CD8-positive, alpha-beta memory T cell (primary cell): ENCODE results near the gene MMGT1. TPM values are rescaled to one million over a fixed set of nuclear protein-coding genes. Genes with fewer than 3 reads are reported as not detected.

ENCODE experiments used
- CTCF ChIA-PET: fragments of 350-600 bp; sonication (Branson Sonifier 250); formaldehyde crosslinking; loops from one replicate; lab custom pipeline; 2021; ENCODE audit warnings: antibody characterized with exemption; lab: Charles Lee
- POLR2A ChIA-PET: fragments of 350-600 bp; sonication (Branson Sonifier 250); formaldehyde crosslinking; loops from one replicate; lab custom pipeline; 2021; ENCODE audit warnings: antibody characterized with exemption; lab: Charles Lee
- DNase-seq, 5 donors: peaks; one replicate each; pipeline versions ENCODE4 v3.0.0 to v3.0.0-alpha.2; 2020 to 2022; ENCODE audit warnings: mixed read lengths in 1 of 5
- H3K27ac ChIP-seq: one replicate; pipeline ENCODE4 v1.7.0; 2013; ENCODE audit warnings: low read depth, mild to moderate bottlenecking, low read length, moderate library complexity
- H3K27me3 ChIP-seq: 2 replicates; pipeline ENCODE4 v1.7.0; 2013; ENCODE audit warnings: low read length, mild to moderate bottlenecking; ENCODE audit not compliant: insufficient read depth, poor library complexity, severe bottlenecking
- H3K36me3 ChIP-seq: 2 replicates; pipeline ENCODE4 v1.7.0; 2013; ENCODE audit warnings: mild to moderate bottlenecking, low read length, moderate library complexity; ENCODE audit not compliant: insufficient read depth
- H3K4me1 ChIP-seq: 2 replicates; pipeline ENCODE4 v1.7.0; 2013; ENCODE audit warnings: mild to moderate bottlenecking, low read length, moderate library complexity; ENCODE audit not compliant: insufficient read depth
- H3K4me3 ChIP-seq: 2 replicates; pipeline ENCODE4 v1.7.0; 2013; ENCODE audit warnings: mild to moderate bottlenecking, low read length
- H3K9me3 ChIP-seq: 2 replicates; pipeline ENCODE4 v1.7.0; 2013; ENCODE audit warnings: mild to moderate bottlenecking, low read length
- H3K27ac Mint-ChIP-seq, 8 donors: one replicate each; pipeline ENCODE4 v1.8.0; 2020 to 2021; ENCODE audit warnings: mixed read lengths in 8 of 8, mild to moderate bottlenecking in 6 of 8, inconsistent platforms in 3 of 8, moderate library complexity in 3 of 8
- H3K27me3 Mint-ChIP-seq, 2 donors: one replicate each; pipeline ENCODE4 v1.8.0; 2020 to 2021; ENCODE audit warnings: mixed read lengths in 2 of 2, mild to moderate bottlenecking in 1 of 2, moderate library complexity in 1 of 2
- H3K36me3 Mint-ChIP-seq, 3 donors: one replicate each; pipeline ENCODE4 v1.8.0; 2020 to 2021; ENCODE audit warnings: mixed read lengths in 3 of 3, inconsistent platforms in 1 of 3, mild to moderate bottlenecking in 1 of 3
- H3K4me1 Mint-ChIP-seq, 3 donors: one replicate each; pipeline ENCODE4 v1.8.0; 2020 to 2021; ENCODE audit warnings: mixed read lengths in 3 of 3, inconsistent platforms in 1 of 3, mild to moderate bottlenecking in 1 of 3
- H3K4me3 Mint-ChIP-seq, 7 donors: one replicate each; pipeline ENCODE4 v1.8.0; 2020 to 2021; ENCODE audit warnings: mixed read lengths in 7 of 7, mild to moderate bottlenecking in 6 of 7, moderate library complexity in 4 of 7, inconsistent platforms in 2 of 7
- H3K9me3 Mint-ChIP-seq, 5 donors: one replicate each; pipeline ENCODE4 v1.8.0; 2020 to 2022; ENCODE audit warnings: mixed read lengths in 5 of 5, mild to moderate bottlenecking in 3 of 5, moderate library complexity in 2 of 5, inconsistent platforms in 1 of 5
- polyA plus RNA-seq: library from polyadenylated mRNA; unstranded; fragments of 300-500 nt; fragmentation: Illumina TruSeq; gene quantifications from one replicate; pipeline ENCODE4 v1.2.3, GENCODE V29; 2021
- total RNA-seq, 2 experiments: library from RNA; stranded (reverse); gene quantifications; one replicate each; pipeline ENCODE4 v1.2.3, GENCODE V29; 2021

Gene MMGT1
- total RNA-seq (10 to 100 TPM; 27.6 to 28.4 TPM), polyA plus RNA-seq (8.2 TPM)

- Histone ChIP-seq H3K4me1 (peaks cover 17% of the 10 kb centered on the region), H3K36me3 (no peaks in the 10 kb centered on the region), H3K27ac (peak within 1 kb of the TSS; percentile 79), H3K9me3 (no peaks in the 10 kb centered on the region), H3K27me3 (no peaks in the 10 kb centered on the region), H3K4me3 (peak within 1 kb of the TSS; percentile 73)
- peaks cover 26 to 59% (median 44%) of the 10 kb centered on the region in 3 donors for H3K4me1 Mint-ChIP-seq
- DNase-seq, result peak; percentile 69 to 88 (median 80)
- peak within 1 kb of the TSS; percentile 95 to 99 (median 99) for H3K27ac Mint-ChIP-seq
- ChIA-PET CTCF (interaction anchor here (1.0 kb wide), 1 partner anchor 54 kb away, joined by 3 read pairs; no protein-coding TSS in a partner anchor), POLR2A (interaction anchor here (0.8 kb wide), 2 partner anchors 11 to 523 kb away, joined by 3 to 4 read pairs; partner anchors contain the start of gene SLC9A6)
- H3K4me3 Mint-ChIP-seq, result peak within 1 kb of the TSS; percentile 95 to 99 (median 98)
- H3K36me3 Mint-ChIP-seq, result peaks cover 0 to 8% (median 0%) of the 10 kb centered on the region in 3 donors
- no peaks in the 10 kb centered on the region for H3K9me3 Mint-ChIP-seq
- H3K27me3 Mint-ChIP-seq, result peaks cover 0 to 3% of the 10 kb centered on the region in 2 donors
These were observed at the start of gene MMGT1 for GRCh38 chrX:135973548-135974278. TSS of gene MMGT1 (minus strand) at chrX:135973988. CDS start at chrX:135973675, 313 bp downstream.

DNA sequence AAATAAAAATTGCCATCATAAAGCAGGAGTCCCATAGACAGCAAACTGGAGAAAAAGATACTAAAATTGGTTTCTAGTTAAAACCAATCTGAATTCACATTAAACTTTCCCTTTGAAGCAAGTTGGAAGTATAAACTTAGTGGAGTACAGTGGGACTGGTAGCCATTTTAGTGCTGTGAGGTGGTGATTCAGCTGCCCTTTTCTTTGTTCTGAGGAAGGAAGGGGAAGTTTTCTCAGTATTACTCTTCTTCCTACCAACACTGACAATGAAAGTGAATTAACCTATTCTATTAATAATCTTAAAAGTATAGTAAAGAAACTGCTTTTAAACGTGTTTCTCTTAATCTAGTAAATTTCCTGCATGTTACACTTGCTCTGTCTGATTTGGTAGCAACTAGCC is 48.1 kb upstream of the MMGT1 start:
- Histone ChIP-seq H3K27me3 (no peaks in the 10 kb centered on the region), H3K4me3 (no peak overlapping the region), H3K4me1 (no peaks in the 10 kb centered on the region), H3K36me3 (no peaks in the 10 kb centered on the region), H3K27ac (no peak overlapping the region), H3K9me3 (no peaks in the 10 kb centered on the region)
- POLR2A ChIA-PET, result no interaction called here
- CTCF ChIA-PET, result no interaction called here
- Mint-ChIP-seq H3K36me3 (peaks cover 0 to 59% (median 10%) of the 10 kb centered on the region in 3 donors), H3K4me3 (no peak overlapping the region), H3K27me3 (peaks cover 0 to 1% of the 10 kb centered on the region in 2 donors), H3K4me1 (no peaks in the 10 kb centered on the region), H3K9me3 (no peaks in the 10 kb centered on the region), H3K27ac (no peak overlapping the region)
- DNase-seq, result no peak

DNA sequence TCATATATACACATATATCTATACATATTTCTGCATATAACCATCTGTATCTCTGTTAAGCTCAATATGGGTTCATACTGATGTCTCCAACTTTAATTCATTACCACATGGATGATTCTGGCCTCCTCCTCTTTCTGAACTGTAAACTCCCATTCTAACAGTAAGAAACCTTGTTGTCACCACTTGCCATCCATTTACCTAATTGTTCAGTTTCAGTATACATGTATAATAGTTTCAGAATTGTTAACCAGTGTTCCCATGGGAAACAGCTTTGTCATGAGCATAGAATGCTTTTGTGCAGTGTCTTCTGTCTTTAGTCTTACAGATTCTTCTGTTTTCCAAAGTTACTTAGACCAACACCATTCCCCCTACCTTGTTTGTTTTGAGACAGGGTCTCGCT is 47.4 kb upstream of the MMGT1 start:
- no peak overlapping the region for H3K27ac Mint-ChIP-seq
- H3K36me3 Mint-ChIP-seq, result peaks cover 0 to 60% (median 10%) of the 10 kb centered on the region in 3 donors

DNA sequence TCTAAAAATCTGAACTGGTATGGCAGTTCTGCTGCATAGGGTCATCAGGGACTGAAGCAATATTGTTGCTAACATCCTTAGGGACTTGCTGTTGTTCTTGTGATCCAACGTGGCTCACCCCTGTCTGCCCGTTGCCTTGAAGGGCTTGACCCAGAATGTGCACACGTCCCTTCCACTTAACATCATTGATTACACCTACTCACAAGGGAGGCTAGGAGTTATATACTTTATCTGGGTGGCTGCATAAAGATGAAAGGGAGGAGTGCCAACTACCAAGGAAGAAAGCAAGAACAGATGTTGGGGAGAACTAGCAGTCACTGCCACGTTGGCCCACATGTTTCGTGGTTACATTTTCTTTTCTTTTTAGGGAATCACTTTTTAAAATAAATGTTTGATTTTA is 45.4 kb upstream of the MMGT1 start:
- H3K9me3 Mint-ChIP-seq, result no peaks in the 10 kb centered on the region
- CTCF ChIA-PET, result no interaction called here
- H3K27me3 ChIP-seq, result no peaks in the 10 kb centered on the region
- H3K27me3 Mint-ChIP-seq, result peaks cover 0 to 1% of the 10 kb centered on the region in 2 donors
- H3K36me3 Mint-ChIP-seq, result peaks cover 0 to 60% (median 11%) of the 10 kb centered on the region in 3 donors
- no peak overlapping the region for H3K4me3 Mint-ChIP-seq
- no peak overlapping the region for H3K27ac ChIP-seq
- POLR2A ChIA-PET, result no interaction called here
- H3K4me1 ChIP-seq, result no peaks in the 10 kb centered on the region
- H3K4me1 Mint-ChIP-seq, result no peaks in the 10 kb centered on the region
- no peaks in the 10 kb centered on the region for H3K9me3 ChIP-seq
- no peak overlapping the region for H3K27ac Mint-ChIP-seq
- H3K36me3 ChIP-seq, result no peaks in the 10 kb centered on the region
- no peak for DNase-seq
- no peak overlapping the region for H3K4me3 ChIP-seq

More for the DNA sequence above, 47.4 kb upstream of the MMGT1 start:
- Histone ChIP-seq H3K4me1 (no peaks in the 10 kb centered on the region), H3K27ac (no peak overlapping the region), H3K4me3 (no peak overlapping the region), H3K36me3 (no peaks in the 10 kb centered on the region), H3K27me3 (no peaks in the 10 kb centered on the region), H3K9me3 (no peaks in the 10 kb centered on the region)
- Mint-ChIP-seq H3K27me3 (peaks cover 0 to 1% of the 10 kb centered on the region in 2 donors), H3K9me3 (no peaks in the 10 kb centered on the region), H3K4me3 (no peak overlapping the region), H3K4me1 (no peaks in the 10 kb centered on the region)
- CTCF ChIA-PET, result no interaction called here
- POLR2A ChIA-PET, result interaction anchor here (0.5 kb wide), 1 partner anchor 1642 kb away, joined by 4 read pairs; no protein-coding TSS in a partner anchor
- DNase-seq, result no peak

- peaks cover 0 to 72% (median 10%) of the 10 kb centered on the region in 3 donors for H3K36me3 Mint-ChIP-seq
- Histone ChIP-seq H3K27ac (no peak overlapping the region), H3K36me3 (no peaks in the 10 kb centered on the region), H3K4me3 (no peak overlapping the region), H3K9me3 (no peaks in the 10 kb centered on the region), H3K4me1 (no peaks in the 10 kb centered on the region), H3K27me3 (no peaks in the 10 kb centered on the region)
- H3K4me1 Mint-ChIP-seq, result no peaks in the 10 kb centered on the region
- DNase-seq, result no peak
- ChIA-PET POLR2A (no interaction called here), CTCF (no interaction called here)
- no peak overlapping the region for H3K4me3 Mint-ChIP-seq
- peaks cover 0 to 9% of the 10 kb centered on the region in 2 donors for H3K27me3 Mint-ChIP-seq
- no peak overlapping the region for H3K27ac Mint-ChIP-seq
- no peaks in the 10 kb centered on the region for H3K9me3 Mint-ChIP-seq
These were observed 43.1 kb upstream of the MMGT1 start for GRCh38 chrX:136016881-136017280.

DNA sequence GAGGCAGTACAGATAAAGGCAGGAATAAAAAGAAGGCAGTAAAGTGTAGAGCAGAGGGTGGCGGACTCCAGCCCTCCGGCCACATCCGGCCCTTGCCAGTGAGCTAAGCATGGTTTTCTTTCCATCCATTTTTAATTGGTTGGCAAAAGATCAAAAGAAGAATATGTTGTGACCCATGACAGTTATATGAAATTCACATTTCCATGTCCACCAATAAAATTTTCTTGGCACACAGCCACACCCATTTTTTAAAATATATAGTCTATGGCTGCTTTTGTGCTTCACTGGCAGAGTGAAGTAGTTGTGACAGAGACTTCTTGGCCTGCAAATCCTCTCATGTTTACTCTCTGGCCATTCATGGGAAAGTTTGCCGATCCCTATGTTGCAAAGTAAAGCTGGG is 41.2 kb upstream of the MMGT1 start:
- Histone ChIP-seq H3K27me3 (no peaks in the 10 kb centered on the region), H3K4me1 (no peaks in the 10 kb centered on the region), H3K9me3 (no peaks in the 10 kb centered on the region), H3K36me3 (no peaks in the 10 kb centered on the region), H3K27ac (no peak overlapping the region), H3K4me3 (no peak overlapping the region)
- Mint-ChIP-seq H3K27me3 (peaks cover 0 to 9% of the 10 kb centered on the region in 2 donors), H3K9me3 (no peaks in the 10 kb centered on the region), H3K4me3 (no peak overlapping the region), H3K27ac (peak overlapping the region in 1 of 8 donors; percentile 79), H3K4me1 (no peaks in the 10 kb centered on the region), H3K36me3 (peaks cover 0 to 69% (median 11%) of the 10 kb centered on the region in 3 donors)
- ChIA-PET POLR2A (no interaction called here), CTCF (no interaction called here)
- no peak for DNase-seq

DNA sequence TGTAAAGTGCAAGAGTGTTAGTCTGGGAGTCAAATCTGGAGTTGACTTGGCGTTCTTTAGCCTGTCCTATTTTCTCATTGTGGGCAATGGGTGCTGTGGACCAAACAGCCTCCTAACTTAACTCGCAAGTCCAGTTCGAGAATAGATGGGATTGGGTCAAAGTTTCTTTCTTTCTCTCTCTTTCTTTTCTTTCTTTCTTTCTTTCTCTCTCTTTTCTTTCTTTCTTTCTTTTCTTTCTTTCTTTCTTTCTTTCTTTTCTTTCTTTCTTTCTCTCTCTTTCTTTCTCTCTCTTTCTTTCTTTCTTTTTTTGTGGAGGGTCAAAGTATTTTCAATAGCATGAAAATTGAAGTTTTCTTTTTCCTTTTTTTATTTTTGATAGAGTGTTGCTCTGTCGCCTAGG is 14.5 kb upstream of the MMGT1 start:
- Histone ChIP-seq H3K4me3 (no peak overlapping the region), H3K4me1 (peaks cover 19% of the 10 kb centered on the region), H3K9me3 (no peaks in the 10 kb centered on the region), H3K36me3 (no peaks in the 10 kb centered on the region), H3K27ac (no peak overlapping the region), H3K27me3 (no peaks in the 10 kb centered on the region)
- Mint-ChIP-seq H3K9me3 (peaks cover 0 to 2% (median 0%) of the 10 kb centered on the region in 5 donors), H3K27me3 (peaks cover 0 to 8% of the 10 kb centered on the region in 2 donors), H3K4me3 (no peak overlapping the region), H3K36me3 (peaks cover 0 to 22% (median 0%) of the 10 kb centered on the region in 3 donors), H3K4me1 (peaks cover 44 to 80% (median 53%) of the 10 kb centered on the region in 3 donors), H3K27ac (peak overlapping the region in 2 of 8 donors; percentile 43 to 69)
- no peak for DNase-seq
- ChIA-PET POLR2A (no interaction called here), CTCF (interaction anchor here (1.2 kb wide), 1 partner anchor 67 kb away, joined by 3 read pairs; no protein-coding TSS in a partner anchor)

DNA sequence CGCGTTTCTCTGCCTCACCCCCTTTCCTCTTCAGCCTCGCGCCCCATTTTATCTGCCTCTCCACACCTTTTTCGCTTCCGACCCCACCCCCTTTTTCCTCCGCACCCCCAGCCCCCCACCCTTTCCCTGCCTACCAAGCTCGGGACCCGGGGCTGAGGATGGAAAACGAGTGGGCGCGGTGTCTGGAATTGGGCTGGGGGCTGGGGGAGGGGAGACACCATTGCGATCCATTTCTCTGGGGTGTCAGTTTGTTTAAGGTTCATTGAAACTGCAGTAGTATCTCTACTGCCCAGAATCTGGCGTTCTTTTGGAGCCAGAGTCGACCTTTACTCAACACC is 12.2 kb upstream of the MMGT1 start:
- Histone ChIP-seq H3K36me3 (no peaks in the 10 kb centered on the region), H3K9me3 (no peaks in the 10 kb centered on the region), H3K4me1 (peaks cover 28% of the 10 kb centered on the region), H3K27ac (peak overlapping the region; percentile 67), H3K4me3 (peak overlapping the region; percentile 77), H3K27me3 (no peaks in the 10 kb centered on the region)
- DNase-seq, result peak in 1 of 5 donors; percentile 35
- peaks cover 50 to 83% (median 54%) of the 10 kb centered on the region in 3 donors for H3K4me1 Mint-ChIP-seq
- peak overlapping the region; percentile 88 to 97 (median 91) for H3K27ac Mint-ChIP-seq
- ChIA-PET CTCF (no interaction called here), POLR2A (no interaction called here)
- H3K36me3 Mint-ChIP-seq, result peaks cover 0 to 11% (median 0%) of the 10 kb centered on the region in 3 donors
- H3K9me3 Mint-ChIP-seq, result peaks cover 0 to 2% (median 0%) of the 10 kb centered on the region in 5 donors
- peak overlapping the region; percentile 91 to 96 (median 92) for H3K4me3 Mint-ChIP-seq
- peaks cover 0 to 7% of the 10 kb centered on the region in 2 donors for H3K27me3 Mint-ChIP-seq
